Calu3 (cell line): ENCODE measurements around the gene ADA. TPM values are rescaled to one million over a fixed set of nuclear protein-coding genes. Genes with fewer than 3 reads are reported as not detected.

Source experiments
- BruUV-seq: library from RNA; stranded (reverse); fragments of 400-500 nt; replicated peaks from 2 replicates; lab custom pipeline; 2021; lab: Mats Ljungman, UMichigan
- CTCF ChIA-PET: fragments of 300-600 bp; sonication (Branson Sonifier 250); formaldehyde crosslinking; loops from one replicate; lab custom pipeline; 2022; ENCODE audit warnings: antibody characterized with exemption; lab: Charles Lee
- DNase-seq: peaks from one replicate; pipeline ENCODE4 v3.0.0; 2022
- H3K27ac Mint-ChIP-seq: one replicate; pipeline ENCODE4 v1.8.0; 2022; ENCODE audit warnings: mixed read lengths; ENCODE audit not compliant: unreplicated experiment
- H3K27me3 Mint-ChIP-seq: one replicate; pipeline ENCODE4 v1.8.0; 2022; ENCODE audit warnings: mixed read lengths; ENCODE audit not compliant: unreplicated experiment
- H3K36me3 Mint-ChIP-seq: one replicate; pipeline ENCODE4 v1.8.0; 2022; ENCODE audit warnings: mild to moderate bottlenecking, moderate library complexity, mixed read lengths; ENCODE audit not compliant: insufficient read depth, unreplicated experiment
- H3K4me1 Mint-ChIP-seq: one replicate; pipeline ENCODE4 v1.8.0; 2022; ENCODE audit warnings: mild to moderate bottlenecking, low read depth, mixed read lengths; ENCODE audit not compliant: unreplicated experiment
- H3K4me3 Mint-ChIP-seq: one replicate; pipeline ENCODE4 v1.8.0; 2022; ENCODE audit warnings: mild to moderate bottlenecking, low read depth, moderate library complexity, mixed read lengths; ENCODE audit not compliant: unreplicated experiment
- H3K9me3 Mint-ChIP-seq: one replicate; pipeline ENCODE4 v1.8.0; 2022; ENCODE audit warnings: low read depth, mixed read lengths; ENCODE audit not compliant: unreplicated experiment
- CTCF ChIP-seq: fragments of 200-600 bp; IDR thresholded peaks from one replicate; pipeline ENCODE4 v1.8.0; 2022; ENCODE audit warnings: antibody characterized with exemption; ENCODE audit not compliant: unreplicated experiment
- intact Hi-C: fragments of 100-400 bp; cut with micrococcal nuclease; formaldehyde crosslinking; loops from one replicate; pipeline ENCODE4 v1.10.0; 2022; ENCODE audit not compliant: unreplicated experiment
- total RNA-seq: library from RNA; stranded (reverse); gene quantifications from 2 replicates; pipeline ENCODE4 v1.2.3, GENCODE V29; 2022

ADA gene
- total RNA-seq, 1 experiment from 2014 or later: 7.5 TPM

- BruUV-seq: no TSS peak
- no peak for DNase-seq
- H3K27me3 Mint-ChIP-seq: no peaks in the 10 kb centered on the region
- no peak for TF ChIP-seq CTCF
- intact Hi-C loops: no loop called here
- H3K4me1 Mint-ChIP-seq: peaks cover 11% of the 10 kb centered on the region
- H3K36me3 Mint-ChIP-seq: no peaks in the 10 kb centered on the region
- no peak overlapping the region for H3K27ac Mint-ChIP-seq
- no peak overlapping the region for H3K4me3 Mint-ChIP-seq
- CTCF ChIA-PET: interaction anchor here (1.4 kb wide), 1 partner anchor 49 kb away, joined by 3 read pairs; no protein-coding TSS in a partner anchor
- H3K9me3 Mint-ChIP-seq: peaks cover 2% of the 10 kb centered on the region
Measured at GRCh38 chr20:44574372-44574771, 77.1 kb downstream of the ADA start.

GRCh38 chr20:44573501-44573869 lies 78.0 kb downstream of the ADA start:
- H3K36me3 Mint-ChIP-seq: no peaks in the 10 kb centered on the region

GRCh38 chr20:44572551-44573500 lies 78.7 kb downstream of the ADA start:
- CTCF ChIA-PET: no interaction called here
- H3K4me1 Mint-ChIP-seq: peaks cover 11% of the 10 kb centered on the region
- intact Hi-C loops: no loop called here
- TF ChIP-seq CTCF: no peak
- H3K27ac Mint-ChIP-seq: no peak overlapping the region
- DNase-seq: no peak
- no TSS peak for BruUV-seq
- no peak overlapping the region for H3K4me3 Mint-ChIP-seq
- no peaks in the 10 kb centered on the region for H3K36me3 Mint-ChIP-seq
- no peaks in the 10 kb centered on the region for H3K9me3 Mint-ChIP-seq
- H3K27me3 Mint-ChIP-seq: no peaks in the 10 kb centered on the region

More at GRCh38 chr20:44573501-44573869, 78.0 kb downstream of the ADA start:
- intact Hi-C loops: no loop called here
- no peak overlapping the region for H3K4me3 Mint-ChIP-seq
- H3K9me3 Mint-ChIP-seq: peaks cover 1% of the 10 kb centered on the region
- DNase-seq: no peak
- no peak for TF ChIP-seq CTCF
- CTCF ChIA-PET: no interaction called here
- H3K27ac Mint-ChIP-seq: no peak overlapping the region
- no TSS peak for BruUV-seq
- peaks cover 11% of the 10 kb centered on the region for H3K4me1 Mint-ChIP-seq
- H3K27me3 Mint-ChIP-seq: no peaks in the 10 kb centered on the region

GRCh38 chr20:44571362-44571988 lies 80.0 kb downstream of the ADA start:
- Mint-ChIP-seq H3K9me3 (no peaks in the 10 kb centered on the region), H3K4me1 (peaks cover 8% of the 10 kb centered on the region), H3K36me3 (no peaks in the 10 kb centered on the region), H3K27me3 (no peaks in the 10 kb centered on the region), H3K27ac (no peak overlapping the region), H3K4me3 (no peak overlapping the region)
- CTCF ChIA-PET: interaction anchor here (0.7 kb wide), 1 partner anchor 66 kb away, joined by 3 read pairs; no protein-coding TSS in a partner anchor
- BruUV-seq: no TSS peak
- no peak for TF ChIP-seq CTCF
- no peak for DNase-seq
- intact Hi-C loops: no loop called here
